ENCODE results near the gene CENATAC.
A peak's percentile ranks its signal among the peaks of the same experiment; 100 is the strongest.
"Not testable (repeated sequence)": the region's sequence is repeated elsewhere in the genome, so short reads cannot be mapped to it uniquely, and the experiment has no call there.

CENATAC gene

GRCh38 chr11:119056421-119056999 lies 58.6 kb downstream of the CENATAC start:
- DNase-seq, result peak in 1 of 4 experiments; percentile 44

GRCh38 chr11:119057000-119057769 lies 59.2 kb downstream of the CENATAC start, which contains the start of gene HYOU1:
Gene HYOU1, minus strand, starts transcription at chr11:119057205. Its CDS starts 1,045 bp downstream, at chr11:119056160.
- peak; percentile 98 to 100 (median 100) for DNase-seq

- not testable (repeated sequence) for DNase-seq
These were observed 61.2 kb downstream of the CENATAC start for GRCh38 chr11:119059128-119059527.

GRCh38 chr11:119061256-119061655 lies 63.3 kb downstream of the CENATAC start:
- no peak for DNase-seq

GRCh38 chr11:119062779-119063178 lies 64.8 kb downstream of the CENATAC start:
- DNase-seq, result no peak

- DNase-seq, result peak; percentile 45 to 60 (median 58)
These were observed 67.4 kb downstream of the CENATAC start for GRCh38 chr11:119065369-119065768.
